ENCODE measurements around the gene CPNE5. TPM values are rescaled to one million over a fixed set of nuclear protein-coding genes. Genes with fewer than 3 reads are reported as not detected.
A peak's percentile ranks its signal among the peaks of the same experiment; 100 is the strongest.

The CPNE5 gene
- total RNA-seq, 1 experiment from 2014 or later = 0.37 TPM

GRCh38 chr6:36752187-36752885 lies 86.9 kb downstream of the CPNE5 start:
- H3K27ac ChIP-seq = peak overlapping the region; percentile 60
- CTCF ChIA-PET = interaction anchor here (0.6 kb wide), 2 partner anchors 137 to 184 kb away, joined by 3 read pairs; no protein-coding TSS in a partner anchor
- no TSS peak for BruUV-seq (replicated peaks)

GRCh38 chr6:36751833-36752186 lies 87.4 kb downstream of the CPNE5 start:
- H3K4me1 ChIP-seq (replicated peaks; ENCODE audit: insufficient read depth) = peaks cover 60% of the 10 kb centered on the region
- no peaks in the 10 kb centered on the region for H3K79me2 ChIP-seq (ENCODE audit: low read depth)
- no TSS peak for BruUV-seq (replicated peaks)
- no peaks in the 10 kb centered on the region for H3K27me3 ChIP-seq (ENCODE audit: insufficient read depth, low read depth)
- intact Hi-C loops (cut with micrococcal nuclease; ENCODE audit: unreplicated experiment) = no loop called here
- no peak overlapping the region for H2AFZ ChIP-seq
- peak overlapping the region; percentile 60 for H3K27ac ChIP-seq
- no peak overlapping the region for H3K4me3 ChIP-seq
- H3K9me3 ChIP-seq (ENCODE audit: insufficient read depth, low read depth) = no peaks in the 10 kb centered on the region
- peak overlapping the region; percentile 49 for H3K4me2 ChIP-seq
- no peak for DNase-seq
- POLR2A ChIA-PET (ENCODE audit: unreplicated experiment) = no interaction called here
- no peaks in the 10 kb centered on the region for H4K20me1 ChIP-seq (ENCODE audit: insufficient read depth)
- no peak for TF ChIP-seq EZH2 (IDR thresholded peaks at IDR 0.05; ENCODE audit: low read depth)
- TF ChIP-seq CTCF (conservative IDR thresholded peaks at IDR 0.05) = no peak
- H3K36me3 ChIP-seq (ENCODE audit: low read depth) = no peaks in the 10 kb centered on the region
- peaks cover 34% of the 10 kb centered on the region; the same call in 1 of the 2 replicates for H3F3A ChIP-seq (ENCODE audit: insufficient read depth, low read depth)
- CTCF ChIA-PET = interaction anchor here (0.6 kb wide), 1 partner anchor 184 kb away, joined by 3 read pairs; no protein-coding TSS in a partner anchor
- H3K9me2 ChIP-seq (ENCODE audit: insufficient read depth) = no peaks in the 10 kb centered on the region

More at GRCh38 chr6:36752187-36752885, 86.9 kb downstream of the CPNE5 start:
- Histone ChIP-seq H3K4me3 (no peak overlapping the region), H3K79me2 (ENCODE audit: low read depth) (no peaks in the 10 kb centered on the region), H3K9me2 (ENCODE audit: insufficient read depth) (no peaks in the 10 kb centered on the region), H3K9me3 (ENCODE audit: insufficient read depth, low read depth) (no peaks in the 10 kb centered on the region), H3K36me3 (ENCODE audit: low read depth) (no peaks in the 10 kb centered on the region), H3K4me2 (peak overlapping the region; percentile 49), H4K20me1 (ENCODE audit: insufficient read depth) (no peaks in the 10 kb centered on the region), H3K27me3 (ENCODE audit: insufficient read depth, low read depth) (no peaks in the 10 kb centered on the region), H3F3A (ENCODE audit: insufficient read depth, low read depth) (peaks cover 34% of the 10 kb centered on the region; the same call in 1 of the 2 replicates), H2AFZ (no peak overlapping the region), H3K4me1 (replicated peaks; ENCODE audit: insufficient read depth) (peaks cover 60% of the 10 kb centered on the region)
- TF ChIP-seq EZH2 (IDR thresholded peaks at IDR 0.05; ENCODE audit: low read depth) = no peak
- no peak for TF ChIP-seq CTCF (conservative IDR thresholded peaks at IDR 0.05)
- DNase-seq = peak; percentile 64 to 86
- intact Hi-C loops (cut with micrococcal nuclease; ENCODE audit: unreplicated experiment) = no loop called here
- POLR2A ChIA-PET (ENCODE audit: unreplicated experiment) = interaction anchor here (0.5 to 0.7 kb wide), 3 partner anchors 296 to 1163 kb away, joined by 3 to 22 read pairs (median 6); no protein-coding TSS in a partner anchor

GRCh38 chr6:36751091-36751490 lies 88.2 kb downstream of the CPNE5 start:
- H3K27ac ChIP-seq = no peak overlapping the region
- H2AFZ ChIP-seq = no peak overlapping the region
- no peaks in the 10 kb centered on the region for H3K27me3 ChIP-seq (ENCODE audit: insufficient read depth, low read depth)
- CTCF ChIA-PET = no interaction called here
- no peaks in the 10 kb centered on the region for H3K9me2 ChIP-seq (ENCODE audit: insufficient read depth)
- H3F3A ChIP-seq (ENCODE audit: insufficient read depth, low read depth) = peaks cover 34% of the 10 kb centered on the region; the same call in 1 of the 2 replicates
- H3K4me3 ChIP-seq = no peak overlapping the region
- BruUV-seq (replicated peaks) = no TSS peak
- H3K4me2 ChIP-seq = no peak overlapping the region
- no peaks in the 10 kb centered on the region for H3K79me2 ChIP-seq (ENCODE audit: low read depth)
- intact Hi-C loops (cut with micrococcal nuclease; ENCODE audit: unreplicated experiment) = no loop called here
- POLR2A ChIA-PET (ENCODE audit: unreplicated experiment) = no interaction called here
- no peaks in the 10 kb centered on the region for H4K20me1 ChIP-seq (ENCODE audit: insufficient read depth)
- no peaks in the 10 kb centered on the region for H3K36me3 ChIP-seq (ENCODE audit: low read depth)
- peaks cover 55% of the 10 kb centered on the region for H3K4me1 ChIP-seq (replicated peaks; ENCODE audit: insufficient read depth)
- H3K9me3 ChIP-seq (ENCODE audit: insufficient read depth, low read depth) = no peaks in the 10 kb centered on the region
- TF ChIP-seq EZH2 (IDR thresholded peaks at IDR 0.05; ENCODE audit: low read depth) = no peak
- TF ChIP-seq CTCF (conservative IDR thresholded peaks at IDR 0.05) = no peak
- DNase-seq = no peak

All from PC-9 (cell line).